Measurements from ENCODE around the gene STXBP3.

Gene STXBP3

DNA sequence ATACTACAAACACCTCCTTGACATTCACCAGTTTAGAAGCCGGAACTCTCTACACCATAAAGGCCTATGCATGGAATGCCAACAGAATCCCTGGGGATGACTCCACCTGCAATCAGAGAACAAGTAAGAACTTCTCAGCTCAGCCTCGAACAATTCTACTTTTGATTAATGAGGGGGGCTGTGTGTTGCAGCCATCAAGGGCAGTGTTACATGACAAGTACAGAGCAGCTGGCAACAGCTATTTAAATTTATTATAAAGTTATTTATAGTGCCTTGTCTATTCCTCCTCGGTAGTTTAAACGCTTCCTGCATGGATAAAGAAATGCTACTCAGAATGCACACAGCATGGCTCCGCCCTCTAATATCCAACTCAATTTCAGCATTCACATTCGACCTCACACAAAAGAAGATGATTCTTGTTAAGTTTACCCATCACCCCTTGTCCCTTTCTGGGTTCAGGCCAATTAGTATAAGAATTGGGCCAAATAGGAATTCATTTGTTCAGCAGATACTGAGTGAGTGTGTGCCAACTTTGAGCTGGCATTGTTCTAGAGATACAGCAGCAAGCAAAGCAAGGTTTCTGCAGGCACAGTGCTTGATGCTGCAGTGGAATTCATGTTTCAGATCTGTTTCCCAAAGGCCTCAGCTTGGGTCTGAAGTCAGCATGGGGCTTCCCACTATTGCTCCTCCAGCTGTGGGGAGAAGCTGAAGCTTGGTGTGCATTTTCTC, 27.4 kb upstream of the STXBP3 start:
- in situ Hi-C loops (cut with MboI; ENCODE audit: low sequenced_read_pairs, unreplicated experiment) = no loop called here
- no peak for TF ChIP-seq CTCF (IDR thresholded peaks at IDR 0.05; ENCODE audit: borderline replicate concordance, control extremely low read depth, extremely low read depth, insufficient read depth, missing control alignments)
- DNase-seq (ENCODE audit: low spot score) = no peak

DNA sequence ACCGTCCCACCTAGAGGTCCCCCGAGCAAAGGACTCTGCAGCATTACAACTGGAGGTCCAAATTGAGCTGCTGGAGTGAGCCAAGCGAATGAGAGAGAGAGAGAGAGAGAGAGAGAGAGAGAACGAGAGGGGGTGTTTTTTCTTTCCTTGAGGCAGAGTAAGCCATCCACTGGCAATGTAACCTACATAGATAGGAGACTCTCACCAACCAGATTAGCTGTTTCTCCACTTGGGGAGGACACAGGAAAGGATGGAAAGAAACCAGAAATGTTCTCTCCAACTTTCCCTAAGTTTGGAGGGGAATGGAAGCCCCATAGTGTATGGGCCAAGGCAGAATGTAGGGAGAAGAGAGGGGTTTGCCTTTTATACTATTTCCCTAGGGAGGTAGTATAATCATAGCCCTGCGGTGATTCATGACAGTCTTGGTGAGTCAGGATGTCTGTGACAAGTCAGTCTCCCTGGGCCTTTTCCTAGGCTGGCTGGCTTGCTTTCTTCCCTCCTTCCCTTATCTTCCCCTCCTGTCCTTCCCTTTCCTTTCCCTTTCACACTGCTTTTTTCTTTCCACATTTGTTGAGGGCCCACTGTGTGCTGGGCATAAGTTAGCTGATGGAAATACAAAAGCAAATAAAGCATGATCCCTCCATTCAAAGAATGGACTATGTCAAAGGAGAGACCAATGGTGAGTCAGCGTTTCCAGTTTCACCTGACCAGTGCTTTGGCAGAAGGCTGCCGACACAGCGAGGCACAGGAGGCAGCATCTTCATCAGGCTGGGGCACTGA, 26.6 kb upstream of the STXBP3 start:
- no peak for TF ChIP-seq CTCF (IDR thresholded peaks at IDR 0.05; ENCODE audit: borderline replicate concordance, control extremely low read depth, extremely low read depth, insufficient read depth, missing control alignments)
- in situ Hi-C loops (cut with MboI; ENCODE audit: low sequenced_read_pairs, unreplicated experiment) = no loop called here
- no peak for DNase-seq (ENCODE audit: low spot score)

DNA sequence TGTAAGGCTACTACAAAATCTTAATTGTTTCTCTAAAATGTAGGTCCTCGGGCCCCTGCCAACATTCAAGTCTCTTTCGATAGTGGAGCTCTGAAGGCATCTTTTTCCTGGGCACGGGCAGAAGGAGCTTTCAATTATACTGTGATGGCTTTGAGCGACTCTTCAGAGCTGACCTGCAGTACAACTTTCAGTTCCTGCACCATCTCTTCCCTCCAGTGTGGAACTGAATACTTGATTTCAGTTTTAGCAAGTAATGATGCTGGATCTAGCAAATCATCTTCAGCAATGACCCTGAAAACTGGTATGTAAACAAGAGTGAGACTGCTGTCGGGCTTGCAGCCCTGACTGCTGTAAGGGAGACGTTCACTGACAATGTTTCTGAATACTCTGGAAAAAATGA, 24.2 kb upstream of the STXBP3 start:
- DNase-seq (ENCODE audit: low spot score) = no peak
- no peak for TF ChIP-seq CTCF (IDR thresholded peaks at IDR 0.05; ENCODE audit: borderline replicate concordance, control extremely low read depth, extremely low read depth, insufficient read depth, missing control alignments)
- in situ Hi-C loops (cut with MboI; ENCODE audit: low sequenced_read_pairs, unreplicated experiment) = no loop called here

DNA sequence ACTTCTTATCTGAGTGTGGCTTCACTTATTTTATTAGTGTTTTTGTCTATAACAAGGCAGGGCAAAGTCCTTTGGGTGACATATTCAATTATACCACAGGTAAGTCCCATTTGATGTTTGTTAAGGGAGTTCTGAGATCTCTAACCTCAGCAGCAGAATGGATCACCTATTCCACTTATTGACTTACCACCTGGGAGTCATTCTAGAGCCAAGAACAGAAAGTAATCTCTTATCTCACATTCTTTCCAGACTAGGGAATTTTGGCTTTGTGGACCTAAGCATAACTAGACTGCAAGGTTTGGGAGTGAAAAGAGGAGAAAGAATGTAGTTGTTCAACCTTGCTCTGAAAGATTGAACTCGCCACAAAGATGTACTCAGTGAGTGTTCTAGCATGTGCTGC, 20.6 kb upstream of the STXBP3 start:
- no peak for TF ChIP-seq CTCF (IDR thresholded peaks at IDR 0.05; ENCODE audit: borderline replicate concordance, control extremely low read depth, extremely low read depth, insufficient read depth, missing control alignments)
- in situ Hi-C loops (cut with MboI; ENCODE audit: low sequenced_read_pairs, unreplicated experiment) = no loop called here
- DNase-seq (ENCODE audit: low spot score) = no peak

- in situ Hi-C loops (cut with MboI; ENCODE audit: low sequenced_read_pairs, unreplicated experiment) = no loop called here
- no peak for TF ChIP-seq CTCF (IDR thresholded peaks at IDR 0.05; ENCODE audit: borderline replicate concordance, control extremely low read depth, extremely low read depth, insufficient read depth, missing control alignments)
- no peak for DNase-seq (ENCODE audit: low spot score)
These were observed 18.0 kb upstream of the STXBP3 start for GRCh38 chr1:108728327-108728923.

GRCh38 chr1:108729481-108729880, 17.0 kb upstream of the STXBP3 start:
- no peak for TF ChIP-seq CTCF (IDR thresholded peaks at IDR 0.05; ENCODE audit: borderline replicate concordance, control extremely low read depth, extremely low read depth, insufficient read depth, missing control alignments)
- in situ Hi-C loops (cut with MboI; ENCODE audit: low sequenced_read_pairs, unreplicated experiment) = no loop called here
- no peak for DNase-seq (ENCODE audit: low spot score)
